AG10803 (cell line): ENCODE measurements around the gene INPP5B.
A peak's percentile ranks its signal among the peaks of the same experiment; 100 is the strongest.

Experiments used
- DNase-seq: peaks from one replicate; pipeline ENCODE4 v3.0.0; 2010; ENCODE audit warnings: low read depth
- H3K4me3 ChIP-seq: 2 replicates; pipeline ENCODE4 v1.5.1; 2011; ENCODE audit warnings: mild to moderate bottlenecking, low read length, control low read depth
- TF ChIP-seq, protein P1 (sequence below): conservative IDR thresholded peaks from 2 replicates; pipeline ENCODE4 v1.5.1; 2011; ENCODE audit warnings: mild to moderate bottlenecking, low read length, control low read depth, inconsistent platforms

The INPP5B gene

DNA sequence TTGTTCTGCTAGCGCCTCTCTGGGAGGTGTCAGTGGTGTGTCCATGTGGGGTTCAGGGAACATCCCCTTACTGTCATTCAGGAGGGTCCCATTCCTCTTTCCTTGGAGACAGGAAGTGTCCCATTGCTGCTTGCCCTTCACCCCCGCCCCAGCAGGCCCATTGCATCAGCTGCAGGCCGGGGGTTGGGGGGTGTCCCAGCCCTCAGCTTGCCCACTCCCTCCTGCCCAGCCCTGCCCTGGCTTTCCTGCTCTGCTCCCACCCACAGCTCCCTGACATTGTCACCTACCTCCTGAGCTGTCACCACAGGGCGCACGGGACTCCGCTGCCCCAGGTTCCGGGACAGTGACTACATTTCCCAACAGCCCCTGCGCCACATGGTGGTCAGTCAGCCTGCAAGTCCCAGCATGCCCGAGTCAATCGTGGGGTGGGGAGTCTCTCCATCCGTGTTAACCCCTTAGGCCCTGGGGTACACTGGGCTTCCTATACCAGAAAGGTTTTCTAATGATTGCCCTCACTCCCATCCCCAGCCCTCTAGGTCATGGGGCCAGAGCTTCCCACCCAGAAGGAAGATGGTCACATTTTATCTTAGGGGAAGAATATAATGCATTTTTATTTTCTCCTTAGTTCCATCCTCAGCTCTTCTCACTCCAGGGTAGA, at the start of gene INPP5B:
Gene INPP5B (minus strand): TSS at position 351 of the 658 bp plus-strand sequence. CDS start 745 bp downstream, outside the sequence.
- TF ChIP-seq, protein P1, sequence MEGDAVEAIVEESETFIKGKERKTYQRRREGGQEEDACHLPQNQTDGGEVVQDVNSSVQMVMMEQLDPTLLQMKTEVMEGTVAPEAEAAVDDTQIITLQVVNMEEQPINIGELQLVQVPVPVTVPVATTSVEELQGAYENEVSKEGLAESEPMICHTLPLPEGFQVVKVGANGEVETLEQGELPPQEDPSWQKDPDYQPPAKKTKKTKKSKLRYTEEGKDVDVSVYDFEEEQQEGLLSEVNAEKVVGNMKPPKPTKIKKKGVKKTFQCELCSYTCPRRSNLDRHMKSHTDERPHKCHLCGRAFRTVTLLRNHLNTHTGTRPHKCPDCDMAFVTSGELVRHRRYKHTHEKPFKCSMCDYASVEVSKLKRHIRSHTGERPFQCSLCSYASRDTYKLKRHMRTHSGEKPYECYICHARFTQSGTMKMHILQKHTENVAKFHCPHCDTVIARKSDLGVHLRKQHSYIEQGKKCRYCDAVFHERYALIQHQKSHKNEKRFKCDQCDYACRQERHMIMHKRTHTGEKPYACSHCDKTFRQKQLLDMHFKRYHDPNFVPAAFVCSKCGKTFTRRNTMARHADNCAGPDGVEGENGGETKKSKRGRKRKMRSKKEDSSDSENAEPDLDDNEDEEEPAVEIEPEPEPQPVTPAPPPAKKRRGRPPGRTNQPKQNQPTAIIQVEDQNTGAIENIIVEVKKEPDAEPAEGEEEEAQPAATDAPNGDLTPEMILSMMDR = no peak; the same call in 1 of the 2 replicates
- DNase-seq = peak; percentile 93
- peak within 1 kb of the TSS; percentile 94 for H3K4me3 ChIP-seq

DNA sequence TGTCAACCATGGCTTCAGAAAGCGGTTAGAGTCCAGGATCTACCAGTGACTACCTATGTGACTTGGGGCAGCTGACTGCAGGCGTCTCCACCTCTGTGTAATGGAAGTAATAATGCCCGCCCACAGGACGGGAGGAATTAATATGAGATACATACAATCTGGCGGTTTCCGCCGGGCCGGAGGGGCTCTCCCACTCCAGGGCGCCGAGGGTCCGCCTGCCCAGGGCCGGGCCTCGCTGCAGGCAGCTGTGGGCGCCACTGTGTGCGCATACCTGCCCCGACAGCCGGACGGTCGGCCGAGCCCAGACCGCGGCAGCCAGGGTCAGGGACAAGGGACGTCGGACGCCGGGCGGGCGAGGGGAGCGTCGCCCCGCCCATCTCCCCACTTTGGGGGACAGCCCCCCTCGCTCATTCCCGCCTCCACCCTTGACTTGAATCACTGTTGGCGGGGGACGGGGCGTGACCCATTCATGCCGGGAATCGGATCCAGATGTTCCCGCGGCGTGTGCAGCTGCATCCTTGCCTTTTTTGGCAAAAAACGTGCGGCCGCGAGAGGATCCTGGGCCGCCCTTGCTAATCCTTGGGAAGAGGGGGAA, 49.0 kb upstream of the INPP5B start:
- TF ChIP-seq, protein P1 = no peak
- H3K4me3 ChIP-seq = peak overlapping the region; percentile 40
- peak; percentile 94 for DNase-seq

DNA sequence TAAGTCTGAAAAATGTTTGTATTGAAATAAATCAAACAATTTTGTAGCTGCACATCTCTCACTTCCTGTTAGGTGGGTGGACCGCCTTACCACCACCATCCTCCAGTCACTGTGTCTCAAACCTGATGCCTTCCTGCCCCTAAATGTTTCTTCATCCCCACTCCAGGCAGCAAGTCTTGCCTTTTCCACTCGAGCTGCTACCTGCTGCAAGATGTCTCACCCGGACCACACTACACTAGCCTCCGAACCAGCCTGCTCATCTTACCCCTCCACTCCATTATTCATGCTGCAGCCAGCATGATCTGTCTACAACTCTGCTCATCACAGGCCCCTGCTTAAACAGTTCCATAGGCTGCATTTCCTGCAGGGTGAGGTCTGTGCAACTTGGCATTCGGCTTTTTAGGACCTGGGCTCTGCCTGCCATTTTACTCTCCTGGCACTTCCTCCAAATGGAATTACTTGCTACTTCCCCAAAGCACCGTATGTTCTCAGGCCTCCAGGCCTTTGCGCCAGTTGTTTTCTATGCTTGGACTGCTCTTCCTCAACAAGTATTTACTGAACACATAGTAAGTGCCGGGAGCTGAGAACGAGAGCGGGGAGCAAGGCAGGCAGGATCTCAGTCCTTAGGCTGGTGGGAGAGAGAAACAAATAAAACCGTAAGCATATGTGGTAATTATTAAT, 48.2 kb upstream of the INPP5B start:
- H3K4me3 ChIP-seq = peak overlapping the region; percentile 40
- no peak for DNase-seq
- TF ChIP-seq, protein P1 = no peak

DNA sequence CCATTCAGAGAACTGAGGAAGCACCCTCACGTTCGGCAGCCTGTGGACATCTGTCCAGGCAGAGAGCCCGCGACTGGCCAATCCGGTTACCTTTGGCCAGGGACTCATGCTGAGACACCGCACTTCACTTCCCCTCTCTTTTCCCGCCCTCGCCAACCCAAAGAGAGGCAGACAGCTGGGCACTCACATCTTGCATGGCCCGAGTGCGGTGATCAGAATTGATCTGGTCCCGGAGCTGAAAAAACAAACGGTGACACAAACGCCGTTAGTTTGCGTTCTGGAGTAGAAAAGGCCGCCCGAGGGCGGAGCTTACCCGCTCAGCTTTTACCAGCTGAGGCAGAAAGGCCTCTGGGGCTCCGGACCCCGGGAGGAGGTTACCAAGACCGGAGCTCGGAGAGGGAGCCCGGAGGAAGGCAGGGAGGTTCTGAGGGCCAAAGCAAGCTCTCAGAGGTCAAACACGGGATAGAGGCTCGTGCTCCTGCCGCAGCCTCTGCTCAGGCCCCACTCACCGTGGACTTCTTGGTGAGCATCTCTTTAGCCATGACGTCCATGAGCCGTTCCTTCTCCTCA, 42.6 kb upstream of the INPP5B start:
- H3K4me3 ChIP-seq = peak overlapping the region; percentile 99
- TF ChIP-seq, protein P1 = no peak
- DNase-seq = no peak

DNA sequence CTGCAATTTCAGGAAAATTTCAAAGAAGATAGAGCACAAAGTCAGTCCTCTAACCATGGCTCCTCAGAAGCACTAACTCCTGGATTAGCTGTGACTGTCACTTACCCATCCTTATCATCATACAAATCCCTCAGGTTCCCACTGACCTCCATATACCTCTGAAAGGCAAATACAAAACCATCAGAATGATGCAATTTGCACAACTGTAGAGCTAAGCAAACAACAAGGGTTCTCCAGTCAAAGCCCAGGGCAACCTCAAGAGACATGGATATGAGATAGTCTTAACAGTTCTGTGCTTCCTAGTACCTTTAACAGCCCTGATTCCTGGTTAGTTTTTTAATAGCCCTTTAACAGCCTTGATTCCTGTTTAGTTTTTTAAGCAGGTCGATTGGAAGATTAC, 40.8 kb upstream of the INPP5B start:
- TF ChIP-seq, protein P1 = no peak
- no peak for DNase-seq
- H3K4me3 ChIP-seq = no peak overlapping the region

DNA sequence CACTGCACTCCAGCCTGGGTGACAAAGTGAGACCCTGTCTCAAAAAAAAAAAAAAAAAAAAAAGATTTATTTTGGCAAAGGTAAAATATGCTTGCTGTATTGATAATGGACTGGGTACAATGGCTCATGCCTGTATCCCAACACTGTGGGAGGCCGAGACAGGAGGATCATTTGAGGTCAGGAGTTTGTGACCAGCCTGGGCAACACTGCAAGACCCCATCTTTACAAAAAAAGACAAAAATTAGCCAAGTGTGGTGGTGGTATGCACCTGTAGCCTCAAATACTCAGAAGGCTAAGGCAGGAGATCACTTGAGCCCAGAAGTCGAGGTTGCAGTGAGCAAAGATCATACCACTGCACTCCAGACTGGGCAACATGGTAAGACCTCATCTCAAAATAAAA, 36.7 kb upstream of the INPP5B start:
- TF ChIP-seq, protein P1 = no peak
- no peak for DNase-seq
- no peak overlapping the region for H3K4me3 ChIP-seq
